Breast epithelium (tissue), 3 donors: Measurements from ENCODE around the gene DLEC1.

Source experiments
- CTCF ChIP-seq, 3 donors: fragments of 450-650 bp; IDR thresholded peaks; one replicate each; pipeline ENCODE4 v1.5.1; 2016 to 2017; ENCODE audit warnings: antibody characterized with exemption in 3 of 3, mild to moderate bottlenecking in 3 of 3, moderate library complexity in 3 of 3
- POLR2A ChIP-seq: fragments of 450-650 bp; IDR thresholded peaks from one replicate; pipeline ENCODE4 v1.6.1; 2016; ENCODE audit warnings: antibody characterized with exemption, mild to moderate bottlenecking, moderate library complexity
- POLR2AphosphoS5 ChIP-seq, 3 donors: sonication (generic); formaldehyde crosslinking; IDR thresholded peaks; one replicate each; pipeline ENCODE4 v1.6.1; 2017; ENCODE audit warnings: antibody characterized with exemption in 3 of 3

GRCh38 chr3:38129058-38129457, 90.0 kb downstream of the DLEC1 start:
- TF ChIP-seq POLR2AphosphoS5 (IDR thresholded peaks at IDR 0.05), result no peak
- TF ChIP-seq CTCF (IDR thresholded peaks at IDR 0.05), result no peak
- no peak for TF ChIP-seq POLR2A
